Tibial nerve (tissue), 4 donors: ENCODE measurements around the gene FREY1.

Experiments
- CTCF ChIP-seq, 5 experiments: fragments of 200-600 bp in 3 of 5; fragments of 450-650 bp in 2 of 5; sonication (generic) in 3 of 5; IDR thresholded peaks; one replicate each; pipeline ENCODE4 v1.5.1; 2016 to 2019; ENCODE audit warnings: antibody characterized with exemption in 5 of 5, mild to moderate bottlenecking in 3 of 5, moderate library complexity in 2 of 5
- EP300 ChIP-seq, 2 donors: sonication (generic); formaldehyde crosslinking; IDR thresholded peaks; one replicate each; pipeline ENCODE4 v1.6.1; 2017; ENCODE audit warnings: antibody characterized with exemption in 2 of 2, mild to moderate bottlenecking in 1 of 2

DNA sequence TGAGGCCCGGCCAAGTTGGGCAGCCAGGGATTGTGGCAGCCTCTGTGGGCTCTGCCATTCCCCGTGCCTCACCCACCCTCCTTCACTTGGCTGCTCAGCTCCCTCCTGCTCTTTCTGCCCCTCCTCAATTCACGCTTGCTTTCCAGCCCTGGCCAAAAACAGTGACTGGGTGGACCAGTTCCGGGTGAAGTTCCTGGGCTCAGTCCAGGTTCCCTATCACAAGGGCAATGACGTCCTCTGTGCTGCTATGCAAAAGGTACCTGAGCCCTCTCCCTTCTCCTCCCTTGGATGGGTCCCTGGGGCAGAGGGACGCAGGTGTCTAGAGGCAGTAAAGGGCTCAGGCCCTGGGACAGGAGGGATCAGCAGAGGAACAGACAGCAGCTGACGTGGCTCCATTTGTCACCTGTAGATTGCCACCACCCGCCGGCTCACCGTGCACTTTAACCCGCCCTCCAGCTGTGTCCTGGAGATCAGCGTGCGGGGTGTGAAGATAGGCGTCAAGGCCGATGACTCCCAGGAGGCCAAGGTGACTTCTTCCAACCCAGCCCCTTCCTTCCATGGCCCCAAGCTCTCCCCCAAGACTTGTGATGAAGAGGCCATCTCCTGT, 2.7 kb downstream of the FREY1 start:
- TF ChIP-seq CTCF (IDR thresholded peaks at IDR 0.05) (no peak), EP300 (IDR thresholded peaks at IDR 0.05) (no peak)
